ENCODE data around the gene ENDOG.
"Not testable (repeated sequence)": the region's sequence is repeated elsewhere in the genome, so short reads cannot be mapped to it uniquely, and the experiment has no call there.

Gene ENDOG

GRCh38 chr9:128862401-128862851 lies 44.1 kb downstream of the ENDOG start:
- no peak for DNase-seq (ENCODE audit: low read depth)

- DNase-seq (ENCODE audit: low read depth), result no peak
These were observed 45.3 kb downstream of the ENDOG start for GRCh38 chr9:128863647-128864046.

GRCh38 chr9:128870128-128870940 lies 52.0 kb downstream of the ENDOG start:
- no peak for DNase-seq (ENCODE audit: low read depth)

GRCh38 chr9:128870941-128871265 lies 52.6 kb downstream of the ENDOG start:
- DNase-seq (ENCODE audit: low read depth), result not testable (repeated sequence)

Measured in GM04503 (cell line).